Stimulated activated naive CD8-positive, alpha-beta T cell treated with anti-CD3 and anti-CD28 coated beads, Interleukin-15, amount 100 ng/mL, for 72 hours (primary cell): Measurements from ENCODE around the gene PADI3.

Experiments used
- ATAC-seq: fragments of 150-1000 bp; cut with Tn5 transposase; 2 replicates; pipeline ENCODE4 v1.10.0; 2021; ENCODE audit warnings: mild to moderate bottlenecking, moderate library complexity
- DNase-seq, 2 donors: peaks; one replicate each; pipeline ENCODE4 v3.0.0; 2021 to 2022
- H3K27ac Mint-ChIP-seq, 2 donors: one replicate each; pipeline ENCODE4 v1.8.0; 2022; ENCODE audit warnings: mild to moderate bottlenecking in 2 of 2, mixed read lengths in 2 of 2, moderate library complexity in 2 of 2
- H3K27me3 Mint-ChIP-seq: one replicate; pipeline ENCODE4 v1.8.0; 2022; ENCODE audit warnings: mixed read lengths
- H3K4me1 Mint-ChIP-seq: one replicate; pipeline ENCODE4 v1.8.0; 2022; ENCODE audit warnings: mild to moderate bottlenecking, mixed read lengths
- H3K4me3 Mint-ChIP-seq, 2 donors: one replicate each; pipeline ENCODE4 v1.8.0; 2022; ENCODE audit warnings: mild to moderate bottlenecking in 2 of 2, mixed read lengths in 2 of 2, moderate library complexity in 1 of 2
- H3K9me3 Mint-ChIP-seq, 2 donors: one replicate each; pipeline ENCODE4 v1.8.0; 2022; ENCODE audit warnings: mixed read lengths in 2 of 2

The PADI3 gene

GRCh38 chr1:17248781-17249180, at the start of gene PADI3:
PADI3 (plus strand) TSS chr1:17249098; CDS start chr1:17249138, 40 bp downstream.
- no peak within 1 kb of the TSS for H3K4me3 Mint-ChIP-seq
- no peak for DNase-seq
- ATAC-seq = no peak
- no peaks in the 10 kb centered on the region for H3K4me1 Mint-ChIP-seq
- no peak within 1 kb of the TSS for H3K27ac Mint-ChIP-seq
- peaks cover 37% of the 10 kb centered on the region for H3K27me3 Mint-ChIP-seq
- H3K9me3 Mint-ChIP-seq = no peaks in the 10 kb centered on the region

- DNase-seq (no peak), ATAC-seq (no peak)
- peak overlapping the region in 1 of 2 donors; percentile 44 for H3K27ac Mint-ChIP-seq
- H3K4me3 Mint-ChIP-seq = peak overlapping the region in 1 of 2 donors; percentile 22
- peaks cover 52% of the 10 kb centered on the region for H3K4me1 Mint-ChIP-seq
- no peaks in the 10 kb centered on the region for H3K9me3 Mint-ChIP-seq
- H3K27me3 Mint-ChIP-seq = peaks cover 71% of the 10 kb centered on the region
Observed at GRCh38 chr1:17199267-17200044, 49.4 kb upstream of the PADI3 start.

GRCh38 chr1:17200246-17200645, 48.7 kb upstream of the PADI3 start:
- H3K27ac Mint-ChIP-seq = peak overlapping the region in 1 of 2 donors; percentile 31
- no peak for ATAC-seq
- no peak for DNase-seq
- H3K4me1 Mint-ChIP-seq = peaks cover 60% of the 10 kb centered on the region
- no peaks in the 10 kb centered on the region for H3K9me3 Mint-ChIP-seq
- H3K27me3 Mint-ChIP-seq = peaks cover 74% of the 10 kb centered on the region
- H3K4me3 Mint-ChIP-seq = no peak overlapping the region

- H3K27ac Mint-ChIP-seq = no peak overlapping the region
- H3K9me3 Mint-ChIP-seq = no peaks in the 10 kb centered on the region
Observed at GRCh38 chr1:17200756-17201155, 48.1 kb upstream of the PADI3 start.

GRCh38 chr1:17201201-17202021, 47.5 kb upstream of the PADI3 start:
- H3K27me3 Mint-ChIP-seq = peaks cover 75% of the 10 kb centered on the region
- DNase-seq = peak in 1 of 2 donors; percentile 36
- H3K4me3 Mint-ChIP-seq = peak overlapping the region; percentile 61 to 68
- peak; percentile 89 for ATAC-seq
- H3K27ac Mint-ChIP-seq = peak overlapping the region; percentile 37 to 64
- no peaks in the 10 kb centered on the region for H3K9me3 Mint-ChIP-seq
- H3K4me1 Mint-ChIP-seq = peaks cover 65% of the 10 kb centered on the region

More at GRCh38 chr1:17200756-17201155, 48.1 kb upstream of the PADI3 start:
- peaks cover 65% of the 10 kb centered on the region for H3K4me1 Mint-ChIP-seq
- peak overlapping the region in 1 of 2 donors; percentile 61 for H3K4me3 Mint-ChIP-seq
- no peak for DNase-seq
- no peak for ATAC-seq
- peaks cover 75% of the 10 kb centered on the region for H3K27me3 Mint-ChIP-seq

GRCh38 chr1:17204546-17205440, 44.1 kb upstream of the PADI3 start, which contains the start of gene PADI1:
PADI1 (plus strand) TSS chr1:17205128; CDS start chr1:17205218, 90 bp downstream.
- Mint-ChIP-seq H3K4me1 (peaks cover 81% of the 10 kb centered on the region), H3K27ac (peak within 1 kb of the TSS in 1 of 2 donors; percentile 5), H3K4me3 (no peak within 1 kb of the TSS), H3K27me3 (peaks cover 61% of the 10 kb centered on the region), H3K9me3 (no peaks in the 10 kb centered on the region)
- DNase-seq = no peak
- ATAC-seq = no peak

GRCh38 chr1:17205652-17206051, 43.2 kb upstream of the PADI3 start:
- no peak for DNase-seq
- H3K9me3 Mint-ChIP-seq = no peaks in the 10 kb centered on the region
- peaks cover 64% of the 10 kb centered on the region for H3K27me3 Mint-ChIP-seq
- no peak for ATAC-seq
- peaks cover 78% of the 10 kb centered on the region for H3K4me1 Mint-ChIP-seq
- H3K4me3 Mint-ChIP-seq = no peak overlapping the region
- no peak overlapping the region for H3K27ac Mint-ChIP-seq

GRCh38 chr1:17206196-17206595, 42.7 kb upstream of the PADI3 start:
- H3K27me3 Mint-ChIP-seq = peaks cover 69% of the 10 kb centered on the region
- H3K27ac Mint-ChIP-seq = no peak overlapping the region
- no peak for DNase-seq
- no peak overlapping the region for H3K4me3 Mint-ChIP-seq
- ATAC-seq = no peak
- H3K9me3 Mint-ChIP-seq = no peaks in the 10 kb centered on the region
- H3K4me1 Mint-ChIP-seq = peaks cover 78% of the 10 kb centered on the region

- Mint-ChIP-seq H3K4me1 (peaks cover 78% of the 10 kb centered on the region), H3K27ac (peak overlapping the region in 1 of 2 donors; percentile 35), H3K4me3 (no peak overlapping the region), H3K27me3 (peaks cover 78% of the 10 kb centered on the region), H3K9me3 (no peaks in the 10 kb centered on the region)
- ATAC-seq = no peak
- no peak for DNase-seq
Observed at GRCh38 chr1:17207046-17207445, 41.9 kb upstream of the PADI3 start.

- DNase-seq = no peak
- Mint-ChIP-seq H3K27ac (peak overlapping the region in 1 of 2 donors; percentile 35), H3K9me3 (no peaks in the 10 kb centered on the region), H3K27me3 (peaks cover 80% of the 10 kb centered on the region), H3K4me1 (peaks cover 78% of the 10 kb centered on the region), H3K4me3 (peak overlapping the region in 1 of 2 donors; percentile 45)
- ATAC-seq = peak; percentile 31
Observed at GRCh38 chr1:17207540-17207939, 41.4 kb upstream of the PADI3 start.

- ATAC-seq (peak; percentile 97), DNase-seq (peak; percentile 65 to 86)
- H3K27ac Mint-ChIP-seq = peak overlapping the region in 1 of 2 donors; percentile 3
- H3K27me3 Mint-ChIP-seq = peaks cover 80% of the 10 kb centered on the region
- no peaks in the 10 kb centered on the region for H3K9me3 Mint-ChIP-seq
- peak overlapping the region in 1 of 2 donors; percentile 45 for H3K4me3 Mint-ChIP-seq
- H3K4me1 Mint-ChIP-seq = peaks cover 78% of the 10 kb centered on the region
Observed at GRCh38 chr1:17207966-17208418, 40.9 kb upstream of the PADI3 start.

- Mint-ChIP-seq H3K27ac (peak overlapping the region in 1 of 2 donors; percentile 28), H3K9me3 (no peaks in the 10 kb centered on the region), H3K27me3 (peaks cover 80% of the 10 kb centered on the region), H3K4me1 (peaks cover 81% of the 10 kb centered on the region), H3K4me3 (no peak overlapping the region)
- ATAC-seq (no peak), DNase-seq (no peak)
Observed at GRCh38 chr1:17208546-17208945, 40.4 kb upstream of the PADI3 start.

GRCh38 chr1:17209430-17209829, 39.5 kb upstream of the PADI3 start:
- Mint-ChIP-seq H3K27me3 (peaks cover 80% of the 10 kb centered on the region), H3K9me3 (no peaks in the 10 kb centered on the region), H3K4me3 (no peak overlapping the region), H3K27ac (no peak overlapping the region), H3K4me1 (peaks cover 82% of the 10 kb centered on the region)
- no peak for ATAC-seq
- no peak for DNase-seq

- Mint-ChIP-seq H3K9me3 (no peaks in the 10 kb centered on the region), H3K4me1 (peaks cover 81% of the 10 kb centered on the region), H3K27ac (peak overlapping the region in 1 of 2 donors; percentile 56), H3K27me3 (peaks cover 80% of the 10 kb centered on the region), H3K4me3 (no peak overlapping the region)
- ATAC-seq = no peak
- no peak for DNase-seq
Observed at GRCh38 chr1:17210176-17210575, 38.7 kb upstream of the PADI3 start.

GRCh38 chr1:17211377-17211776, 37.5 kb upstream of the PADI3 start:
- H3K4me1 Mint-ChIP-seq = peaks cover 87% of the 10 kb centered on the region
- H3K27ac Mint-ChIP-seq = no peak overlapping the region
- H3K27me3 Mint-ChIP-seq = peaks cover 80% of the 10 kb centered on the region
- H3K9me3 Mint-ChIP-seq = no peaks in the 10 kb centered on the region
- no peak for ATAC-seq
- no peak overlapping the region for H3K4me3 Mint-ChIP-seq
- DNase-seq = no peak
